WTC11 (cell line): Measurements from ENCODE around the gene CEP19. TPM values are rescaled to one million over a fixed set of nuclear protein-coding genes. Genes with fewer than 3 reads are reported as not detected.
A peak's percentile ranks its signal among the peaks of the same experiment; 100 is the strongest.
"Not testable (repeated sequence)": the region's sequence is repeated elsewhere in the genome, so short reads cannot be mapped to it uniquely, and the experiment has no call there.

ENCODE experiments used
- ATAC-seq: fragments of 200-7000 bp; cut with Tn5 transposase; 2 replicates; pipeline ENCODE4 v1.10.0; 2021; ENCODE audit warnings: mild to moderate bottlenecking, moderate library complexity
- CTCF ChIA-PET: fragments of 300-600 bp; sonication (Branson Sonifier 250); formaldehyde crosslinking; loops from one replicate; lab custom pipeline; 2021; ENCODE audit warnings: antibody characterized with exemption; lab: Charles Lee
- POLR2A ChIA-PET: fragments of 350-600 bp; sonication (Branson Sonifier 250); formaldehyde crosslinking; loops from one replicate; lab custom pipeline; 2021; ENCODE audit warnings: antibody characterized with exemption; lab: Charles Lee
- DNase-seq: peaks from one replicate; pipeline ENCODE4 v3.0.0; 2021; ENCODE audit warnings: low spot score
- H3K27ac Mint-ChIP-seq: 2 replicates; pipeline ENCODE4 v1.8.0; 2021; ENCODE audit warnings: mixed read lengths
- H3K27me3 Mint-ChIP-seq: 2 replicates; pipeline ENCODE4 v1.8.0; 2021; ENCODE audit warnings: low read depth, mild to moderate bottlenecking, moderate library complexity, mixed read lengths
- H3K36me3 Mint-ChIP-seq: 2 replicates; pipeline ENCODE4 v1.8.0; 2021; ENCODE audit warnings: mixed read lengths
- H3K4me1 Mint-ChIP-seq: 2 replicates; pipeline ENCODE4 v1.8.0; 2022; ENCODE audit warnings: mixed read lengths
- H3K4me3 Mint-ChIP-seq: 2 replicates; pipeline ENCODE4 v1.8.0; 2021; ENCODE audit warnings: mild to moderate bottlenecking, moderate library complexity, mixed read lengths
- H3K9me3 Mint-ChIP-seq: 2 replicates; pipeline ENCODE4 v1.8.0; 2021; ENCODE audit warnings: mixed read lengths
- ESRRA ChIP-seq: sonication (generic); formaldehyde crosslinking; IDR thresholded peaks from 2 replicates; pipeline ENCODE4 v1.8.1; 2022; ENCODE audit warnings: mild to moderate bottlenecking, missing genetic modification reagents, borderline replicate concordance
- FOXK1 ChIP-seq: sonication (generic); formaldehyde crosslinking; IDR thresholded peaks from 2 replicates; pipeline ENCODE4 v1.8.0; 2022; ENCODE audit warnings: mild to moderate bottlenecking, moderate library complexity, missing genetic modification reagents
- JUN ChIP-seq: sonication (generic); formaldehyde crosslinking; IDR thresholded peaks from 2 replicates; pipeline ENCODE4 v1.8.0; 2023; ENCODE audit warnings: mild to moderate bottlenecking, missing genetic modification reagents
- NR1H2 ChIP-seq: sonication (generic); formaldehyde crosslinking; IDR thresholded peaks from 2 replicates; pipeline ENCODE4 v1.9.0; 2021; ENCODE audit warnings: mild to moderate bottlenecking, moderate library complexity, missing genetic modification reagents
- NR2C2 ChIP-seq: sonication (generic); formaldehyde crosslinking; IDR thresholded peaks from 2 replicates; pipeline ENCODE4 v1.8.0; 2022; ENCODE audit warnings: mild to moderate bottlenecking, missing genetic modification reagents
- NR3C1 ChIP-seq: sonication (generic); formaldehyde crosslinking; conservative IDR thresholded peaks from 2 replicates; pipeline ENCODE4 v1.8.1; 2023; ENCODE audit warnings: low read depth, mild to moderate bottlenecking, missing genetic modification reagents
- RELA ChIP-seq: sonication (generic); formaldehyde crosslinking; IDR thresholded peaks from 2 replicates; pipeline ENCODE4 v1.8.1; 2022; ENCODE audit warnings: missing genetic modification reagents, mild to moderate bottlenecking, borderline replicate concordance
- TP53 ChIP-seq: sonication (generic); formaldehyde crosslinking; IDR thresholded peaks from 2 replicates; pipeline ENCODE4 v1.8.1; 2023; ENCODE audit warnings: mild to moderate bottlenecking, missing genetic modification reagents
- ZNF138 ChIP-seq: sonication (generic); formaldehyde crosslinking; conservative IDR thresholded peaks from 2 replicates; pipeline ENCODE4 v1.8.1; 2022; ENCODE audit warnings: mild to moderate bottlenecking, moderate library complexity, missing genetic modification reagents
- ZNF232 ChIP-seq: sonication (generic); formaldehyde crosslinking; IDR thresholded peaks from 2 replicates; pipeline ENCODE4 v1.8.0; 2022; ENCODE audit warnings: mild to moderate bottlenecking, missing genetic modification reagents
- ZNF263 ChIP-seq: sonication (generic); formaldehyde crosslinking; IDR thresholded peaks from 2 replicates; pipeline ENCODE4 v1.8.1; 2022; ENCODE audit warnings: low read depth, mild to moderate bottlenecking, moderate library complexity, missing genetic modification reagents
- ZNF317 ChIP-seq: sonication (generic); formaldehyde crosslinking; IDR thresholded peaks from 2 replicates; pipeline ENCODE4 v1.8.1; 2023; ENCODE audit warnings: low read depth, mild to moderate bottlenecking, moderate library complexity, missing genetic modification reagents, borderline replicate concordance
- total RNA-seq: library from RNA; stranded (reverse); gene quantifications from 3 replicates; pipeline ENCODE4 v1.2.3, GENCODE V29; 2021
- TF ChIP-seq, protein P1 (sequence below): sonication (generic); formaldehyde crosslinking; IDR thresholded peaks from 2 replicates; pipeline ENCODE4 v1.8.1; 2023; ENCODE audit warnings: mild to moderate bottlenecking, moderate library complexity, missing genetic modification reagents
- TF ChIP-seq, protein P2 (sequence below): fragments of 250-450 bp; sonication (Bioruptor Pico); IDR thresholded peaks from 2 replicates; pipeline ENCODE4 v1.9.0; 2021; ENCODE audit warnings: mild to moderate bottlenecking
- TF ChIP-seq, protein P3 (sequence below): fragments of 250-450 bp; sonication (Bioruptor Pico); IDR thresholded peaks from 2 replicates; pipeline ENCODE4 v1.9.0; 2021; ENCODE audit warnings: moderate library complexity, mild to moderate bottlenecking, inconsistent platforms, borderline replicate concordance
- TF ChIP-seq, protein P4 (sequence below): sonication (generic); formaldehyde crosslinking; IDR thresholded peaks from 2 replicates; pipeline ENCODE4 v1.8.0; 2022; ENCODE audit warnings: mild to moderate bottlenecking, missing genetic modification reagents
- TF ChIP-seq, protein P5 (sequence below): fragments of 250-450 bp; sonication (Bioruptor Pico); IDR thresholded peaks from 2 replicates; pipeline ENCODE4 v1.8.0; 2021; ENCODE audit warnings: mild to moderate bottlenecking
- TF ChIP-seq, protein P6 (sequence below): sonication (generic); formaldehyde crosslinking; IDR thresholded peaks from 2 replicates; pipeline ENCODE4 v1.8.1; 2022; ENCODE audit warnings: mild to moderate bottlenecking, missing genetic modification reagents, moderate library complexity, borderline replicate concordance
- TF ChIP-seq, protein P7 (sequence below): sonication (generic); formaldehyde crosslinking; conservative IDR thresholded peaks from 2 replicates; pipeline ENCODE4 v1.8.1; 2022; ENCODE audit warnings: mild to moderate bottlenecking, missing genetic modification reagents

The CEP19 gene
- total RNA-seq, 1 experiment from 2014 or later, result 1.5 TPM

DNA sequence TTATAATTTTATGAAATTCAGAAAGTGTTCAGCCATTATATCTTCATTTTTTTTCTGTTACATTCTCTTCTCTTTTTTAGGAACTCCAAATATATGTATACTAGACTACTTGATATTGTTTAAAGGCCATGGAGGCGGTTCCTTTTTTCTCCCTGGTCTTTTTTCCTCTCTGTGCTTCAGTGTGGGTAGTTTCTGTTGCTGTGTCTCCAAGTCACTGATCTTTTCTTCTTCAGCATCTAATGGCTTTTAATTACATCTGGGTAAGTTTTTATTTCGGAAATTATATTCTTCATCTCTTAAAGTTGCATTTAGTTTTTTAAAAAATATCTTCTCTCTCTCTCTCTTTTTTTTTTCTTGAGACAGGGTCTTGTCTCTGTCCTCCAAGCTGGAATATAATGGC is 9.0 kb upstream of the CEP19 start:
- peaks cover 13% of the 10 kb centered on the region for H3K36me3 Mint-ChIP-seq
- no peaks in the 10 kb centered on the region for H3K9me3 Mint-ChIP-seq
- no peaks in the 10 kb centered on the region for H3K4me1 Mint-ChIP-seq
- no peaks in the 10 kb centered on the region for H3K27me3 Mint-ChIP-seq
- CTCF ChIA-PET, result no interaction called here
- H3K27ac Mint-ChIP-seq, result no peak overlapping the region
- DNase-seq (no peak), ATAC-seq (no peak)
- TF ChIP-seq, protein P1, sequence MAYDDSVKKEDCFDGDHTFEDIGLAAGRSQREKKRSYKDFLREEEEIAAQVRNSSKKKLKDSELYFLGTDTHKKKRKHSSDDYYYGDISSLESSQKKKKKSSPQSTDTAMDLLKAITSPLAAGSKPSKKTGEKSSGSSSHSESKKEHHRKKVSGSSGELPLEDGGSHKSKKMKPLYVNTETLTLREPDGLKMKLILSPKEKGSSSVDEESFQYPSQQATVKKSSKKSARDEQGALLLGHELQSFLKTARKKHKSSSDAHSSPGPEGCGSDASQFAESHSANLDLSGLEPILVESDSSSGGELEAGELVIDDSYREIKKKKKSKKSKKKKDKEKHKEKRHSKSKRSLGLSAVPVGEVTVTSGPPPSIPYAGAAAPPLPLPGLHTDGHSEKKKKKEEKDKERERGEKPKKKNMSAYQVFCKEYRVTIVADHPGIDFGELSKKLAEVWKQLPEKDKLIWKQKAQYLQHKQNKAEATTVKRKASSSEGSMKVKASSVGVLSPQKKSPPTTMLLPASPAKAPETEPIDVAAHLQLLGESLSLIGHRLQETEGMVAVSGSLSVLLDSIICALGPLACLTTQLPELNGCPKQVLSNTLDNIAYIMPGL, result no peak
- TF ChIP-seq, protein P2, sequence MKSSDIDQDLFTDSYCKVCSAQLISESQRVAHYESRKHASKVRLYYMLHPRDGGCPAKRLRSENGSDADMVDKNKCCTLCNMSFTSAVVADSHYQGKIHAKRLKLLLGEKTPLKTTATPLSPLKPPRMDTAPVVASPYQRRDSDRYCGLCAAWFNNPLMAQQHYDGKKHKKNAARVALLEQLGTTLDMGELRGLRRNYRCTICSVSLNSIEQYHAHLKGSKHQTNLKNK, result no peak
- TF ChIP-seq, protein P3, sequence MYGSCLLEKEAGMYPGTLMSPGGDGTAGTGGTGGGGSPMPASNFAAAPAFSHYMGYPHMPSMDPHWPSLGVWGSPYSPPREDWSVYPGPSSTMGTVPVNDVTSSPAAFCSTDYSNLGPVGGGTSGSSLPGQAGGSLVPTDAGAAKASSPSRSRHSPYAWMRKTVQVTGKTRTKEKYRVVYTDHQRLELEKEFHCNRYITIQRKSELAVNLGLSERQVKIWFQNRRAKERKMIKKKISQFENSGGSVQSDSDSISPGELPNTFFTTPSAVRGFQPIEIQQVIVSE, result no peak
- TF ChIP-seq NR1H2 (CRISPR knock-in tag), result no peak
- TF ChIP-seq, protein P4, sequence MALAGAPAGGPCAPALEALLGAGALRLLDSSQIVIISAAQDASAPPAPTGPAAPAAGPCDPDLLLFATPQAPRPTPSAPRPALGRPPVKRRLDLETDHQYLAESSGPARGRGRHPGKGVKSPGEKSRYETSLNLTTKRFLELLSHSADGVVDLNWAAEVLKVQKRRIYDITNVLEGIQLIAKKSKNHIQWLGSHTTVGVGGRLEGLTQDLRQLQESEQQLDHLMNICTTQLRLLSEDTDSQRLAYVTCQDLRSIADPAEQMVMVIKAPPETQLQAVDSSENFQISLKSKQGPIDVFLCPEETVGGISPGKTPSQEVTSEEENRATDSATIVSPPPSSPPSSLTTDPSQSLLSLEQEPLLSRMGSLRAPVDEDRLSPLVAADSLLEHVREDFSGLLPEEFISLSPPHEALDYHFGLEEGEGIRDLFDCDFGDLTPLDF (CRISPR knock-in tag), result no peak
- POLR2A ChIA-PET, result interaction anchor here (0.6 kb wide), 1 partner anchor 29 kb away, joined by 3 read pairs; no protein-coding TSS in a partner anchor
- no peak overlapping the region for H3K4me3 Mint-ChIP-seq

DNA sequence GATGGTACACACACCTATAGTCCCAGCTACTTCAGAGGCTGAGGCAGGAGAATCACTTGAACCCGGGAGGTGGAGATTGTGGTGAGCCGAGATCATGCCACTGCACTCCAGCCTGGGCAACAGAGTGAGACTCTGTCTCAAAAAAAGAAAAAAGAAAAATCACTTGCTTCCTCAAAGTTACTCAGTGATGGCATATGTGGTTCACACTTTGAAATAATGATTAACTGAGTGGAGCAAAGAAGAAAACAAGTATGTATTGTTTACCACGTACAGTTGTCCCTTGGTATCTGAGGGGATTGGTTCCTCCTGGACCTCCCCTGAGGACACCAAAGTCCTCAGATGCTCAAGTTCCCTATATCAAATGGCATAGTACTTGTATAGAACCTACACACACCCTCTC is 5.1 kb upstream of the CEP19 start:
- H3K9me3 Mint-ChIP-seq, H3K27me3 Mint-ChIP-seq, H3K27ac Mint-ChIP-seq, H3K4me1 Mint-ChIP-seq, DNase-seq, H3K4me3 Mint-ChIP-seq, CTCF ChIA-PET, H3K36me3 Mint-ChIP-seq, ATAC-seq: not testable (repeated sequence)
- POLR2A ChIA-PET, result interaction anchor here (0.9 to 1.2 kb wide), 2 partner anchors 22 to 33 kb away, joined by 3 read pairs; partner anchors contain the start of gene PAK2

DNA sequence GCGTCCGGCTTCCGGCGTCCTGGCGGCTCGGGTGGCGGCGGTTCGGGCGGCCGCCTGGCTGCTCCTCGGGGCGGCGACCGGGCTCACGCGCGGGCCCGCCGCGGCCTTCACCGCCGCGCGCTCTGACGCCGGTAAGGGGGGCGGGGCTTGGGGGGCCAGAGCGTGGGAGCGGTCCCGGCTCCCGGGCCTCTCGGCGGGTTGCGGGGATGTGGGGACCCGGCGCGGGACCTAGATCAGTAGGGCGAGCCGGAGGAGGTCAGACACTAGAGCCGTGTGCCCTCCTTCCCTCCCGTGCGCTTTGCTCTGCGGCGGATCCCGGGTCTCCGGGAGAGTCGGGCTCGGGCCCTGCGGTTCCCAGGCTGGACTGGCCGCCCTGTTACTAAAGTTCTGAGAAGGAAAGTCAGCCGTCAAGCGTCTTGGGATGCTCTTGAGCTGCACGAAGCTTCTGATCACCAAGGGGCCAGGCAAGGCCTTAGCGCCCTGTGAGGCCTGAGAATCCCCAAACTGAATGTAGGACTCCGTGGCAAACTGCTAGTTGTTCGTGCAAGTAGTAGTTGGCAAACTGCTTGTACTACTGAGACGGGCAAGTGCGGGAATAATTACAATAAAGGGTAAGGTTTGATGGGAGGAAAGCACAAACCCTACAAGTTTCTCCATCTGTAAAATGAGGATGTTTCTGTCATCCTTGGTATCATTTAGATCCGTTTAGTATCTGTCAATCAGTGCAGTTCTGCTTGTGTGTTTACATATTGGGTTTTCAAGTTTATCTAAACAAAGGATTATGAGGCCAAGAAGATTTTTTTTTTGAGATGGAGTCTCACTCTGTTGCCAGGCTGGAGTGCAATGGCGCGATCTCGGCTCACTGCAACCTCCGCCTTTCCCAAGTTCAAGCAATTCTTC is 714 bp upstream of the CEP19 start:
- peaks cover 9% of the 10 kb centered on the region for H3K4me1 Mint-ChIP-seq
- DNase-seq (peak; percentile 55), ATAC-seq (peak; percentile 76)
- peaks cover 20% of the 10 kb centered on the region for H3K27me3 Mint-ChIP-seq
- peak overlapping the region; percentile 73 for H3K4me3 Mint-ChIP-seq
- no peak overlapping the region; the same call in 1 of the 2 replicates for H3K27ac Mint-ChIP-seq
- H3K9me3 Mint-ChIP-seq, result no peaks in the 10 kb centered on the region
- no peaks in the 10 kb centered on the region for H3K36me3 Mint-ChIP-seq
- CTCF ChIA-PET, result interaction anchor here (1.7 kb wide), 1 partner anchor 103 kb away, joined by 6 read pairs; no protein-coding TSS in a partner anchor
- POLR2A ChIA-PET, result interaction anchor here (0.9 to 1.3 kb wide), 3 partner anchors 80 to 155 kb away, joined by 3 to 5 read pairs (median 3); partner anchors contain the start of genes FBXO45, SENP5 and WDR53
- TF ChIP-seq JUN (CRISPR knock-in tag) (0 out of 2 replicates have a peak, but pooled peaks have one; percentile 34), NR3C1 (CRISPR knock-in tag) (no peak), RELA (no peak), FOXK1 (CRISPR knock-in tag) (no peak), ZNF138 (CRISPR knock-in tag) (0 out of 2 replicates have a peak, but pooled peaks have one; percentile 19), ESRRA (CRISPR knock-in tag) (no peak), ZNF232 (CRISPR knock-in tag) (no peak), ZNF263 (CRISPR knock-in tag) (no peak), TP53 (CRISPR knock-in tag) (0 out of 2 replicates have a peak, but pooled peaks have one; percentile 12), ZNF317 (peak; percentile 65; the same call in 1 of the 2 replicates), NR2C2 (no peak)
- TF ChIP-seq, protein P5, sequence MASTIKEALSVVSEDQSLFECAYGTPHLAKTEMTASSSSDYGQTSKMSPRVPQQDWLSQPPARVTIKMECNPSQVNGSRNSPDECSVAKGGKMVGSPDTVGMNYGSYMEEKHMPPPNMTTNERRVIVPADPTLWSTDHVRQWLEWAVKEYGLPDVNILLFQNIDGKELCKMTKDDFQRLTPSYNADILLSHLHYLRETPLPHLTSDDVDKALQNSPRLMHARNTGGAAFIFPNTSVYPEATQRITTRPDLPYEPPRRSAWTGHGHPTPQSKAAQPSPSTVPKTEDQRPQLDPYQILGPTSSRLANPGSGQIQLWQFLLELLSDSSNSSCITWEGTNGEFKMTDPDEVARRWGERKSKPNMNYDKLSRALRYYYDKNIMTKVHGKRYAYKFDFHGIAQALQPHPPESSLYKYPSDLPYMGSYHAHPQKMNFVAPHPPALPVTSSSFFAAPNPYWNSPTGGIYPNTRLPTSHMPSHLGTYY, result no peak
- TF ChIP-seq, protein P4 (CRISPR knock-in tag), result no peak
- TF ChIP-seq, protein P6, sequence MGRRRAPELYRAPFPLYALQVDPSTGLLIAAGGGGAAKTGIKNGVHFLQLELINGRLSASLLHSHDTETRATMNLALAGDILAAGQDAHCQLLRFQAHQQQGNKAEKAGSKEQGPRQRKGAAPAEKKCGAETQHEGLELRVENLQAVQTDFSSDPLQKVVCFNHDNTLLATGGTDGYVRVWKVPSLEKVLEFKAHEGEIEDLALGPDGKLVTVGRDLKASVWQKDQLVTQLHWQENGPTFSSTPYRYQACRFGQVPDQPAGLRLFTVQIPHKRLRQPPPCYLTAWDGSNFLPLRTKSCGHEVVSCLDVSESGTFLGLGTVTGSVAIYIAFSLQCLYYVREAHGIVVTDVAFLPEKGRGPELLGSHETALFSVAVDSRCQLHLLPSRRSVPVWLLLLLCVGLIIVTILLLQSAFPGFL (CRISPR knock-in tag), result no peak
- TF ChIP-seq, protein P7, sequence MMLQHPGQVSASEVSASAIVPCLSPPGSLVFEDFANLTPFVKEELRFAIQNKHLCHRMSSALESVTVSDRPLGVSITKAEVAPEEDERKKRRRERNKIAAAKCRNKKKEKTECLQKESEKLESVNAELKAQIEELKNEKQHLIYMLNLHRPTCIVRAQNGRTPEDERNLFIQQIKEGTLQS (CRISPR knock-in tag), result no peak
